Esophagus muscularis mucosa (tissue), 4 donors: ENCODE measurements around the gene KANK2.

ENCODE experiments used
- CTCF ChIP-seq, 3 experiments: fragments of 200-600 bp in 2 of 3; fragments of 450-650 bp in 1 of 3; sonication (generic) in 2 of 3; IDR thresholded peaks; one replicate each; pipeline ENCODE4 v1.5.1; 2017 to 2019; ENCODE audit warnings: antibody characterized with exemption in 3 of 3, mild to moderate bottlenecking in 2 of 3, moderate library complexity in 1 of 3
- EP300 ChIP-seq: sonication (generic); formaldehyde crosslinking; IDR thresholded peaks from one replicate; pipeline ENCODE4 v1.6.1; 2017; ENCODE audit warnings: antibody characterized with exemption
- POLR2AphosphoS5 ChIP-seq, 2 donors: sonication (generic); formaldehyde crosslinking; IDR thresholded peaks; one replicate each; pipeline ENCODE4 v1.6.1; 2017; ENCODE audit warnings: antibody characterized with exemption in 2 of 2

GRCh38 chr19:11155373-11156120, 41.8 kb downstream of the KANK2 start, which contains the start of gene SPC24:
- TF ChIP-seq POLR2AphosphoS5 (IDR thresholded peaks at IDR 0.05) (peak; percentile 83 to 90), CTCF (IDR thresholded peaks at IDR 0.05) (no peak), EP300 (no peak)
